ENCODE results near the gene SIRPG.

DNA sequence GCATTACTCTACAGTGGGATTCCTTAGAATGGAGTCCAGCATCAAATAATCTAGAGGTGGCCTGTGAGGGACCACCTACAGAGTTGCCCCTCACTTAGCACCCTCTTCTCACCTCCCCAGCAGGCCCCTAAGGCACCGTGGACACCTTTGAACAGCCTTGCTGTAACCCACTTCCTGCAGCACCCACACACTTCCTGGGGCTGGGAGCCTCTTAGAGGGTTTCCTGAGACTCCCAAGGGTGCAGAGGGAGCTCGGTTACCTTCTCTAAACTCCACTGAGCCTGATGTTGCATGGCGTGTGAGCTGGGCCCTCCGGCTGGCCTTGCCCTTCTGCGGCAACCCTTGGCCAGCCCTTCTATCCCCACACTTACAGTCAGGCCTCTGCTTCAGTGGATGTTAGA is 7.3 kb upstream of the SIRPG start:
- TF ChIP-seq, protein P1, sequence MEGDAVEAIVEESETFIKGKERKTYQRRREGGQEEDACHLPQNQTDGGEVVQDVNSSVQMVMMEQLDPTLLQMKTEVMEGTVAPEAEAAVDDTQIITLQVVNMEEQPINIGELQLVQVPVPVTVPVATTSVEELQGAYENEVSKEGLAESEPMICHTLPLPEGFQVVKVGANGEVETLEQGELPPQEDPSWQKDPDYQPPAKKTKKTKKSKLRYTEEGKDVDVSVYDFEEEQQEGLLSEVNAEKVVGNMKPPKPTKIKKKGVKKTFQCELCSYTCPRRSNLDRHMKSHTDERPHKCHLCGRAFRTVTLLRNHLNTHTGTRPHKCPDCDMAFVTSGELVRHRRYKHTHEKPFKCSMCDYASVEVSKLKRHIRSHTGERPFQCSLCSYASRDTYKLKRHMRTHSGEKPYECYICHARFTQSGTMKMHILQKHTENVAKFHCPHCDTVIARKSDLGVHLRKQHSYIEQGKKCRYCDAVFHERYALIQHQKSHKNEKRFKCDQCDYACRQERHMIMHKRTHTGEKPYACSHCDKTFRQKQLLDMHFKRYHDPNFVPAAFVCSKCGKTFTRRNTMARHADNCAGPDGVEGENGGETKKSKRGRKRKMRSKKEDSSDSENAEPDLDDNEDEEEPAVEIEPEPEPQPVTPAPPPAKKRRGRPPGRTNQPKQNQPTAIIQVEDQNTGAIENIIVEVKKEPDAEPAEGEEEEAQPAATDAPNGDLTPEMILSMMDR (IDR thresholded peaks at IDR 0.05 in 4 of 5, conservative IDR thresholded peaks at IDR 0.05 in 1 of 5) = no peak
- TF ChIP-seq POLR2A (IDR thresholded peaks at IDR 0.05) = no peak

All from gastrocnemius medialis (tissue), 4 donors.